Measurements from ENCODE around the gene ZNF615. TPM values are rescaled to one million over a fixed set of nuclear protein-coding genes. Genes with fewer than 3 reads are reported as not detected.
"Not testable (repeated sequence)": the region's sequence is repeated elsewhere in the genome, so short reads cannot be mapped to it uniquely, and the experiment has no call there.

ZNF615 gene
- polyA plus RNA-seq, 3 donors, result 1.8 to 2.4 (median 2.2) TPM

DNA sequence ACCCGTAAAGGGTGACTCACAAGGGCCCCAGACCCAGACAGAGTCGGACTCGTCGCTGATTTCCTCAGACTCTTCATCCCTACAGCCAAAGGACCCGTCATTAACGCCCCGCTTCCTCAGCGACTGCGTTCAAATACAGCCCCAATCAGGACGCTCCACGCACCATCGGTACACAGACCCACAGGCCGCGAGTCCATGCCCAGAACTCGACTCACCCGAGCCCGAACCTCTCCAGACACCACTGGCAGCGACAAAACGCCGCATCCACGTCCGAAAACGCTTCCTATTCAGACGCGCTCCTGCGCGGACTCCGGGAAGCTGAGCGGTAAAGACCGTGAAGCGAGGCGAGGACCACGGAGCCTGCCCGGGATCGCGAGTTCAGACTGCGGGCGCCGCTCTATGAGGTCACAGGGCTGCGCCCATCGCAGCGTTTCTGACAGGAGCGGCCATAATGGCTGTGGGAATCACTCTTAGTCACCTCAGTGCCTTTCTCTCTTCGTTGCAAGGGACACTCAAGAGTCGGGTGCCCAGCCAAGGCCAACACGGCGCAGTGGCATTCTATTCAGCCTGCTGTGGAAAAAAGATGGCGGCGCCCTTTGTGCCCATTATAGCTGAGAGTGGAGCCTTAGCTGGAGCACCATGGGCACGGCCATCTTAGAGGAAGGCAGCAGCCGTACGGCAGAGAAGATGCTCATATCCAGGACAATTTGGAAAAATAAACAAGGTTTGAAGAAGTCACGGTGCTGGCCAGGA is 20.2 kb upstream of the ZNF615 start, which contains the start of gene ZNF614:
ZNF614 (minus strand) TSS at position 353 of the 753 bp plus-strand sequence. CDS start 2,634 bp downstream, outside the sequence.
- H3K9me3 Mint-ChIP-seq, result peaks cover 44 to 86% (median 78%) of the 10 kb centered on the region in 7 donors

DNA sequence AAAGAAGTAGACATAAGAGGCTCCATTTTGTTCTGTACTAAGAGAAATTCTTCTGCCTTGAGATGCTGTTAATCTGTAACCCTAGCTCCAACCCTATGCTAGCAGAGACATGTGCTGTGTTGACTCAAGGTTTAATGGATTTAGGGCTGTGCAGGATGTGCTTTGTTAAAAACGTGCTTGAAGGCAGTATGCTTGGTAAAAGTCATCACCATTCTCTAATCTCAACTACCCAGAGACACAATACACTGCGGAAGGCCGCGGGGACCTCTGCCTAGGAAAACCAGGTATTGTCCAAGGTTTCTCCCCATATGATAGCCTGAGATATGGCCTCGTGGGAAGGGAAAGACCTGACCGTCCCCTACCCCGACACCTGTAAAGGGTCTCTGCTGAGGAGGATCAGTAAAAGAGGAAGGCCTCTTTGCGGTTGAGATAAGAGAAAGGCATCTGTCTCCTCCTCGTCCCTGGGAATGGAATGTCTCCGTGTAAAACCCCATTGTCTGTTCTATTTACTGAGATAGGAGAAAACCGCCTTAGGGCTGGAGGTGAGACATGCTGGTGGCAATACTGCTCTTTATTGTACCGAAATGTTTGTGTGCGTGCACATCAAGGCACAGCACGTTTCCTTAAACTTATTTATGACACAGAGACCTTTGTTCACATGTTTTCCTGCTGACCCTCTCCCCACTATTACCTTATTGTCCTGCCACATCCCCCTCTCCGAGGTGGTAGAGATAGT is 18.4 kb upstream of the ZNF615 start:
- not testable (repeated sequence) for H2AFZ ChIP-seq (ENCODE audit: insufficient read depth, low read depth, low read length, poor library complexity, severe bottlenecking); DNase-seq; H3K4me3 ChIP-seq (replicated peaks in 1 of 3; ENCODE audit: low read depth in 2 of 3, low read length in 3 of 3); H4K20me1 ChIP-seq (ENCODE audit: insufficient read depth, low read length); H3K9ac ChIP-seq (ENCODE audit: insufficient read depth, low read length, poor library complexity, severe bottlenecking); H3K79me2 ChIP-seq (ENCODE audit: insufficient read depth, low read length); H3K4me3 Mint-ChIP-seq; H3K27ac ChIP-seq (ENCODE audit: low read depth in 1 of 2, low read length in 2 of 2); H3K27ac Mint-ChIP-seq; H3K27me3 Mint-ChIP-seq (ENCODE audit: low read depth in 3 of 3); H3K27me3 ChIP-seq (ENCODE audit: control insufficient read depth in 2 of 2, insufficient read depth in 2 of 2, low read length in 2 of 2); H3K4me2 ChIP-seq (replicated peaks; ENCODE audit: extremely low read depth, low read length, poor library complexity, severe bottlenecking)
- peaks cover 47 to 73% of the 10 kb centered on the region in 2 donors for H3K9me3 ChIP-seq (replicated peaks in 1 of 2; ENCODE audit: control insufficient read depth in 1 of 2, insufficient read depth in 1 of 2, low read length in 2 of 2)
- H3K9me3 Mint-ChIP-seq, result peaks cover 48 to 85% (median 77%) of the 10 kb centered on the region in 7 donors
- peaks cover 11 to 17% of the 10 kb centered on the region in 2 donors for H3K4me1 ChIP-seq (ENCODE audit: control insufficient read depth in 1 of 2, insufficient read depth in 2 of 2, low read length in 2 of 2)
- WGBS (ENCODE audit: insufficient coverage), result 94% methylated on average over 5 of the region's 15 CpGs
- H3K36me3 ChIP-seq (replicated peaks in 1 of 2; ENCODE audit: control insufficient read depth in 1 of 2, insufficient read depth in 2 of 2, low read length in 2 of 2), result peaks cover 24 to 46% of the 10 kb centered on the region in 2 donors
- H3K4me1 Mint-ChIP-seq, result peaks cover 21% of the 10 kb centered on the region
- H3K36me3 Mint-ChIP-seq, result peaks cover 45 to 57% of the 10 kb centered on the region in 2 donors
- intact Hi-C loops (cut with micrococcal nuclease), result loop anchor here in 1 of 2 donors (5.0 to 10.0 kb wide), 2 partner anchors 39 to 168 kb away; partner anchors contain the start of genes PPP2R1A and ZNF350

More for the DNA sequence above, 20.2 kb upstream of the ZNF615 start, which contains the start of gene ZNF614:
- H3K4me1 ChIP-seq (ENCODE audit: control insufficient read depth in 1 of 2, insufficient read depth in 2 of 2, low read length in 2 of 2), result peaks cover 11 to 17% of the 10 kb centered on the region in 2 donors
- H3K4me2 ChIP-seq (replicated peaks; ENCODE audit: extremely low read depth, low read length, poor library complexity, severe bottlenecking), result peak within 1 kb of the TSS; percentile 71
- no peaks in the 10 kb centered on the region for H3K27me3 ChIP-seq (ENCODE audit: control insufficient read depth in 2 of 2, insufficient read depth in 2 of 2, low read length in 2 of 2)
- TF ChIP-seq, protein P1, sequence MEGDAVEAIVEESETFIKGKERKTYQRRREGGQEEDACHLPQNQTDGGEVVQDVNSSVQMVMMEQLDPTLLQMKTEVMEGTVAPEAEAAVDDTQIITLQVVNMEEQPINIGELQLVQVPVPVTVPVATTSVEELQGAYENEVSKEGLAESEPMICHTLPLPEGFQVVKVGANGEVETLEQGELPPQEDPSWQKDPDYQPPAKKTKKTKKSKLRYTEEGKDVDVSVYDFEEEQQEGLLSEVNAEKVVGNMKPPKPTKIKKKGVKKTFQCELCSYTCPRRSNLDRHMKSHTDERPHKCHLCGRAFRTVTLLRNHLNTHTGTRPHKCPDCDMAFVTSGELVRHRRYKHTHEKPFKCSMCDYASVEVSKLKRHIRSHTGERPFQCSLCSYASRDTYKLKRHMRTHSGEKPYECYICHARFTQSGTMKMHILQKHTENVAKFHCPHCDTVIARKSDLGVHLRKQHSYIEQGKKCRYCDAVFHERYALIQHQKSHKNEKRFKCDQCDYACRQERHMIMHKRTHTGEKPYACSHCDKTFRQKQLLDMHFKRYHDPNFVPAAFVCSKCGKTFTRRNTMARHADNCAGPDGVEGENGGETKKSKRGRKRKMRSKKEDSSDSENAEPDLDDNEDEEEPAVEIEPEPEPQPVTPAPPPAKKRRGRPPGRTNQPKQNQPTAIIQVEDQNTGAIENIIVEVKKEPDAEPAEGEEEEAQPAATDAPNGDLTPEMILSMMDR (IDR thresholded peaks at IDR 0.05), result no peak
- Mint-ChIP-seq H3K4me1 (peaks cover 21% of the 10 kb centered on the region), H3K4me3 (peak within 1 kb of the TSS; percentile 92 to 98), H3K27ac (peak within 1 kb of the TSS; percentile 95 to 99 (median 98)), H3K36me3 (peaks cover 33 to 43% of the 10 kb centered on the region in 2 donors), H3K27me3 (ENCODE audit: low read depth in 3 of 3) (no peaks in the 10 kb centered on the region)
- peak within 1 kb of the TSS; percentile 97 for H3K9ac ChIP-seq (ENCODE audit: insufficient read depth, low read length, poor library complexity, severe bottlenecking)
- peak within 1 kb of the TSS; percentile 81 to 90 (median 84) for H3K4me3 ChIP-seq (replicated peaks in 1 of 3; ENCODE audit: low read depth in 2 of 3, low read length in 3 of 3)
- H3K36me3 ChIP-seq (replicated peaks in 1 of 2; ENCODE audit: control insufficient read depth in 1 of 2, insufficient read depth in 2 of 2, low read length in 2 of 2), result peaks cover 17 to 31% of the 10 kb centered on the region in 2 donors
- peak within 1 kb of the TSS; percentile 95 to 98 for H3K27ac ChIP-seq (ENCODE audit: low read depth in 1 of 2, low read length in 2 of 2)
- no peaks in the 10 kb centered on the region for H4K20me1 ChIP-seq (ENCODE audit: insufficient read depth, low read length)
- intact Hi-C loops (cut with micrococcal nuclease), result loop anchor here in 1 of 2 donors (1.0 to 10.0 kb wide), 3 partner anchors 20 to 167 kb away; partner anchors contain the start of genes PPP2R1A, ZNF350 and ZNF615
- DNase-seq, result peak; percentile 85 to 92 (median 87)
- 0% methylated on average over 52 of the region's 53 CpGs for WGBS (ENCODE audit: insufficient coverage)
- peak within 1 kb of the TSS; percentile 84 for H2AFZ ChIP-seq (ENCODE audit: insufficient read depth, low read depth, low read length, poor library complexity, severe bottlenecking)
- peaks cover 45 to 77% of the 10 kb centered on the region in 2 donors for H3K9me3 ChIP-seq (replicated peaks in 1 of 2; ENCODE audit: control insufficient read depth in 1 of 2, insufficient read depth in 1 of 2, low read length in 2 of 2)
- H3K79me2 ChIP-seq (ENCODE audit: insufficient read depth, low read length), result no peaks in the 10 kb centered on the region

GRCh38 chr19:52024478-52024877 is 16.5 kb upstream of the ZNF615 start:
- peaks cover 20% of the 10 kb centered on the region for H3K4me1 Mint-ChIP-seq
- H3K4me3 Mint-ChIP-seq; H3K27ac ChIP-seq (ENCODE audit: low read depth in 1 of 2, low read length in 2 of 2); H3K27me3 Mint-ChIP-seq (ENCODE audit: low read depth in 3 of 3); H3K9ac ChIP-seq (ENCODE audit: insufficient read depth, low read length, poor library complexity, severe bottlenecking); H3K4me3 ChIP-seq (replicated peaks in 1 of 3; ENCODE audit: low read depth in 2 of 3, low read length in 3 of 3); H3K79me2 ChIP-seq (ENCODE audit: insufficient read depth, low read length); H3K4me2 ChIP-seq (replicated peaks; ENCODE audit: extremely low read depth, low read length, poor library complexity, severe bottlenecking); H4K20me1 ChIP-seq (ENCODE audit: insufficient read depth, low read length); H3K27me3 ChIP-seq (ENCODE audit: control insufficient read depth in 2 of 2, insufficient read depth in 2 of 2, low read length in 2 of 2); H2AFZ ChIP-seq (ENCODE audit: insufficient read depth, low read depth, low read length, poor library complexity, severe bottlenecking); H3K27ac Mint-ChIP-seq; DNase-seq: not testable (repeated sequence)
- H3K9me3 Mint-ChIP-seq, result peaks cover 60 to 86% (median 80%) of the 10 kb centered on the region in 7 donors
- Histone ChIP-seq H3K4me1 (ENCODE audit: control insufficient read depth in 1 of 2, insufficient read depth in 2 of 2, low read length in 2 of 2) (peaks cover 11 to 17% of the 10 kb centered on the region in 2 donors), H3K36me3 (replicated peaks in 1 of 2; ENCODE audit: control insufficient read depth in 1 of 2, insufficient read depth in 2 of 2, low read length in 2 of 2) (peaks cover 36 to 66% of the 10 kb centered on the region in 2 donors), H3K9me3 (replicated peaks in 1 of 2; ENCODE audit: control insufficient read depth in 1 of 2, insufficient read depth in 1 of 2, low read length in 2 of 2) (peaks cover 56 to 74% of the 10 kb centered on the region in 2 donors)
- intact Hi-C loops (cut with micrococcal nuclease), result loop anchor here in 1 of 2 donors (10.0 kb wide), 1 partner anchor 170 kb away; the partner anchor contains the start of gene PPP2R1A
- H3K36me3 Mint-ChIP-seq, result peaks cover 60 to 71% of the 10 kb centered on the region in 2 donors
- 100% methylated on average over 3 of the region's 4 CpGs for WGBS (ENCODE audit: insufficient coverage)

Data from CD14-positive monocyte (primary cell).